ENCODE data around the gene GRIN1.

Gene GRIN1

GRCh38 chr9:137109250-137110146 is 29.5 kb upstream of the GRIN1 start:
- H3K27me3 Mint-ChIP-seq = no peaks in the 10 kb centered on the region
- no peaks in the 10 kb centered on the region for H3K9me3 Mint-ChIP-seq
- H3K4me1 Mint-ChIP-seq = peaks cover 5% of the 10 kb centered on the region
- H3K27ac Mint-ChIP-seq = no peak overlapping the region
- peaks cover 5% of the 10 kb centered on the region for H3K36me3 Mint-ChIP-seq
- no peak overlapping the region for H3K4me3 Mint-ChIP-seq

GRCh38 chr9:137110147-137110910 is 28.6 kb upstream of the GRIN1 start:
- no peak overlapping the region for H3K27ac Mint-ChIP-seq
- H3K36me3 Mint-ChIP-seq = peaks cover 4% of the 10 kb centered on the region
- H3K27me3 Mint-ChIP-seq = no peaks in the 10 kb centered on the region
- H3K9me3 Mint-ChIP-seq = no peaks in the 10 kb centered on the region
- peaks cover 5% of the 10 kb centered on the region for H3K4me1 Mint-ChIP-seq
- no peak overlapping the region for H3K4me3 Mint-ChIP-seq

GRCh38 chr9:137110911-137111787 is 27.8 kb upstream of the GRIN1 start:
- Mint-ChIP-seq H3K4me1 (peaks cover 5% of the 10 kb centered on the region), H3K27me3 (no peaks in the 10 kb centered on the region), H3K4me3 (no peak overlapping the region), H3K36me3 (peaks cover 3% of the 10 kb centered on the region), H3K9me3 (no peaks in the 10 kb centered on the region), H3K27ac (no peak overlapping the region)

GRCh38 chr9:137111788-137112563 is 27.0 kb upstream of the GRIN1 start:
- Mint-ChIP-seq H3K27ac (no peak overlapping the region), H3K9me3 (no peaks in the 10 kb centered on the region), H3K36me3 (peaks cover 3% of the 10 kb centered on the region), H3K4me1 (peaks cover 5% of the 10 kb centered on the region), H3K4me3 (no peak overlapping the region), H3K27me3 (no peaks in the 10 kb centered on the region)

- Mint-ChIP-seq H3K4me3 (peak overlapping the region; percentile 78), H3K9me3 (no peaks in the 10 kb centered on the region), H3K36me3 (peaks cover 3% of the 10 kb centered on the region), H3K4me1 (peaks cover 5% of the 10 kb centered on the region), H3K27ac (peak overlapping the region; percentile 68), H3K27me3 (no peaks in the 10 kb centered on the region)
These were observed 26.2 kb upstream of the GRIN1 start for GRCh38 chr9:137112564-137113384.

- H3K27ac Mint-ChIP-seq = peak overlapping the region; percentile 72
- H3K4me3 Mint-ChIP-seq = peak overlapping the region; percentile 78
- peaks cover 3% of the 10 kb centered on the region for H3K36me3 Mint-ChIP-seq
- no peaks in the 10 kb centered on the region for H3K9me3 Mint-ChIP-seq
- no peaks in the 10 kb centered on the region for H3K27me3 Mint-ChIP-seq
- H3K4me1 Mint-ChIP-seq = peaks cover 5% of the 10 kb centered on the region
These were observed 25.4 kb upstream of the GRIN1 start for GRCh38 chr9:137113385-137114159.

GRCh38 chr9:137114220-137114612 is 24.7 kb upstream of the GRIN1 start:
- no peaks in the 10 kb centered on the region for H3K27me3 Mint-ChIP-seq
- H3K36me3 Mint-ChIP-seq = peaks cover 3% of the 10 kb centered on the region
- no peaks in the 10 kb centered on the region for H3K9me3 Mint-ChIP-seq
- H3K4me3 Mint-ChIP-seq = peak overlapping the region; percentile 64
- no peak overlapping the region for H3K27ac Mint-ChIP-seq
- H3K4me1 Mint-ChIP-seq = peaks cover 10% of the 10 kb centered on the region

- peaks cover 13% of the 10 kb centered on the region for H3K4me1 Mint-ChIP-seq
- peak within 1 kb of the TSS; percentile 72 for H3K27ac Mint-ChIP-seq
- no peaks in the 10 kb centered on the region for H3K27me3 Mint-ChIP-seq
- peaks cover 3% of the 10 kb centered on the region for H3K36me3 Mint-ChIP-seq
- peak within 1 kb of the TSS; percentile 78 for H3K4me3 Mint-ChIP-seq
- H3K9me3 Mint-ChIP-seq = no peaks in the 10 kb centered on the region
These were observed 24.2 kb upstream of the GRIN1 start, which contains the start of gene DPP7 for GRCh38 chr9:137114613-137115393. Gene DPP7, minus strand, starts transcription at chr9:137114733. Its CDS starts 20 bp downstream, at chr9:137114713.

GRCh38 chr9:137115394-137116026 is 23.4 kb upstream of the GRIN1 start:
- H3K4me3 Mint-ChIP-seq = peak overlapping the region; percentile 42
- no peaks in the 10 kb centered on the region for H3K27me3 Mint-ChIP-seq
- H3K36me3 Mint-ChIP-seq = peaks cover 3% of the 10 kb centered on the region
- H3K4me1 Mint-ChIP-seq = peaks cover 13% of the 10 kb centered on the region
- no peak overlapping the region for H3K27ac Mint-ChIP-seq
- H3K9me3 Mint-ChIP-seq = no peaks in the 10 kb centered on the region

GRCh38 chr9:137116027-137116507 is 22.9 kb upstream of the GRIN1 start:
- Mint-ChIP-seq H3K36me3 (no peaks in the 10 kb centered on the region), H3K27me3 (no peaks in the 10 kb centered on the region), H3K9me3 (no peaks in the 10 kb centered on the region), H3K27ac (no peak overlapping the region), H3K4me3 (peak overlapping the region; percentile 42), H3K4me1 (peaks cover 13% of the 10 kb centered on the region)

GRCh38 chr9:137116728-137117127 is 22.2 kb upstream of the GRIN1 start:
- no peak overlapping the region for H3K27ac Mint-ChIP-seq

GRCh38 chr9:137117269-137117731 is 21.7 kb upstream of the GRIN1 start:
- no peaks in the 10 kb centered on the region for H3K9me3 Mint-ChIP-seq
- peaks cover 18% of the 10 kb centered on the region for H3K4me1 Mint-ChIP-seq
- H3K27me3 Mint-ChIP-seq = no peaks in the 10 kb centered on the region
- no peaks in the 10 kb centered on the region for H3K36me3 Mint-ChIP-seq
- no peak overlapping the region for H3K27ac Mint-ChIP-seq
- no peak overlapping the region for H3K4me3 Mint-ChIP-seq

More at GRCh38 chr9:137116728-137117127, 22.2 kb upstream of the GRIN1 start:
- no peaks in the 10 kb centered on the region for H3K27me3 Mint-ChIP-seq
- H3K9me3 Mint-ChIP-seq = no peaks in the 10 kb centered on the region
- no peaks in the 10 kb centered on the region for H3K36me3 Mint-ChIP-seq
- no peak overlapping the region for H3K4me3 Mint-ChIP-seq
- peaks cover 13% of the 10 kb centered on the region for H3K4me1 Mint-ChIP-seq
